SJCRH30 (cell line): ENCODE results near the gene MYBPHL. TPM values are rescaled to one million over a fixed set of nuclear protein-coding genes. Genes with fewer than 3 reads are reported as not detected.

ENCODE experiments used
- DNase-seq, 2 experiments: peaks; one replicate each; pipeline ENCODE4 v3.0.0-alpha.2; 2015 to 2020
- H3K27ac ChIP-seq: fragments of 250-450 bp; sonication (Bioruptor Pico); 2 replicates; pipeline ENCODE4 v1.5.1; 2020; ENCODE audit warnings: mild to moderate bottlenecking, moderate library complexity
- H3K27me3 ChIP-seq: fragments of 250-450 bp; sonication (Bioruptor Pico); 2 replicates; pipeline ENCODE4 v1.5.1; 2020; ENCODE audit warnings: mild to moderate bottlenecking, moderate library complexity
- H3K36me3 ChIP-seq: fragments of 250-450 bp; sonication (Bioruptor Pico); 2 replicates; pipeline ENCODE4 v1.5.1; 2020; ENCODE audit warnings: mild to moderate bottlenecking, moderate library complexity
- H3K4me1 ChIP-seq: fragments of 250-450 bp; sonication (Bioruptor Pico); 2 replicates; pipeline ENCODE4 v1.5.1; 2020; ENCODE audit warnings: mild to moderate bottlenecking, moderate library complexity
- H3K4me3 ChIP-seq: fragments of 250-450 bp; sonication (Bioruptor Pico); 2 replicates; pipeline ENCODE4 v1.5.1; 2020; ENCODE audit warnings: mild to moderate bottlenecking, moderate library complexity
- H3K9me3 ChIP-seq: fragments of 250-450 bp; sonication (Bioruptor Pico); replicated peaks from 2 replicates; pipeline ENCODE4 v1.5.1; 2020; ENCODE audit warnings: mild to moderate bottlenecking, moderate library complexity
- total RNA-seq: library from RNA; depleted of rRNA; stranded (reverse); fragments of >200 nt; shearing (Covaris generic); gene quantifications from 2 replicates; pipeline ENCODE4 v1.2.3, GENCODE V29; 2014

Gene MYBPHL
- total RNA-seq, 1 experiment from 2014 or later: 5.8 TPM

DNA sequence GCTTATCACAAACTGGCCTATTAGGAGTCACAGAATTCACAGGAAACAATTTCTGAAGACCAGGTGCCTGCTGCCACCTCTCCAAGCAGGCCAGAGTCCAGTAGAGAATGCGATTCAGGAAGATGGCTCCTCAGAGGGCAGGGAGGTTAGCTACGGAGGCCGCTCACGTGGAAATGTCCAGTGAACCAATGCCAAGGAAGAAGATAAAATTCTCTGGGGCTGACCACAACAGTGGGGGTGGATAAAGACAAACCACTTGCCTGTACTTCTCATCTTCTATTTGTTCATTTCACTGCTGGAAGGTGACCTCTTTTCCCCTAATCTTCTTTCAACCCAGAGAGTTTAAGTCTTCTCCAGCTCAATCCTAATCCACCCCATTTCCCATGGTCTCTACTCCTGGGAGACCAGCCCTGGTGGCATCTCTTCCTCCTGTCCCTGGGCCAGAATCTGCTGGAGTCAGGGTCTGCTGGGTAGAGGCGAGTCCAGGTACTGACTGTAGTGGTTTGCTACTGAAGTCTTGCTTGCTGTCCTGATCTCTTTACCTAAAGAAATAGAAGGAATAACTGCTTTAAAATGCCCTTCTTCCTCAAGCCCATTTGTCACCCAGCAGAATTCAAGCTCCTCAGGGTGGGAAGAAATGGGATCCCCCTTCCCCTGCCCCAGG lies 27.1 kb downstream of the MYBPHL start:
- Histone ChIP-seq H3K27me3 (no peaks in the 10 kb centered on the region), H3K9me3 (no peaks in the 10 kb centered on the region), H3K36me3 (peaks cover 10% of the 10 kb centered on the region; the same call in 1 of the 2 replicates), H3K4me3 (no peak overlapping the region), H3K4me1 (peaks cover 24% of the 10 kb centered on the region), H3K27ac (no peak overlapping the region)
- no peak for DNase-seq

DNA sequence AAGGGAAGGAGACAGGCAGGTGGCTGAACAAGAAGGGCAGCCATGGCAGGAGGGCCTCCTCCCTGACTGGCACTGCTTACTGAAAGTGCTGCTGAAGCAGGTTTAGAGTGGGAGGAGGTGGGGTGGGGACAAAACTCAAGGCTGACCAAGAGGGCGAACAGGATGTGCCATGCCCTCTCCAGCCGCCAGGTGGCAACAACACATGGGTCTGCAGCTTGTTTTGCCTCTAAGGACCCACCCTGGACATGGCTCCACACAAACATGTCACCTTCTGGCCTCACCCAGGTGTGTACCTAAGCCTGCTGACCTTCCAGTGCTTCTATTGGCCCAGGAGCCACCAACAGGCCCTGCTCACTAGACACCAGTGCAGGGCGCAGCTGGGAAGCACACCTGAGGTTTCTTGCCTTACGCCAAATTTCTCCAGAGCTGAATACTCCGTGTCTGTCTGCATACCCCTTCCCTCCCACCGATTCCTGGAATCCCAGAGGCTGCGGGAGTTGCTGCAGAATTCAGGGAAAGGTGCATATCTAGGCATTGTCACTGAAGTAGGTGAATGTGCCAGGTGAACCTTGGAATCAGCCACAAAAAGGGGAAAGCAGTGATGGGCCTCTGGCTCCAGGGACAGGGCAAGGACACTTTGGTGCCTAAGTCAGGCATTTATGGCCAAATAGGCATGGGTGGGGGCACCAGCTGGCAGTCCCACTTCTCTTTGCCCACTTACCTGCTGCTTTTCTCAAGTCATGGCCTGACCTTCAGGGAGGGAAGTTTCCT lies 29.2 kb downstream of the MYBPHL start:
- Histone ChIP-seq H3K27me3 (no peaks in the 10 kb centered on the region), H3K4me1 (peaks cover 37% of the 10 kb centered on the region), H3K36me3 (peaks cover 10% of the 10 kb centered on the region; the same call in 1 of the 2 replicates), H3K9me3 (no peaks in the 10 kb centered on the region), H3K27ac (no peak overlapping the region), H3K4me3 (no peak overlapping the region)
- peak; percentile 58 to 69 for DNase-seq

DNA sequence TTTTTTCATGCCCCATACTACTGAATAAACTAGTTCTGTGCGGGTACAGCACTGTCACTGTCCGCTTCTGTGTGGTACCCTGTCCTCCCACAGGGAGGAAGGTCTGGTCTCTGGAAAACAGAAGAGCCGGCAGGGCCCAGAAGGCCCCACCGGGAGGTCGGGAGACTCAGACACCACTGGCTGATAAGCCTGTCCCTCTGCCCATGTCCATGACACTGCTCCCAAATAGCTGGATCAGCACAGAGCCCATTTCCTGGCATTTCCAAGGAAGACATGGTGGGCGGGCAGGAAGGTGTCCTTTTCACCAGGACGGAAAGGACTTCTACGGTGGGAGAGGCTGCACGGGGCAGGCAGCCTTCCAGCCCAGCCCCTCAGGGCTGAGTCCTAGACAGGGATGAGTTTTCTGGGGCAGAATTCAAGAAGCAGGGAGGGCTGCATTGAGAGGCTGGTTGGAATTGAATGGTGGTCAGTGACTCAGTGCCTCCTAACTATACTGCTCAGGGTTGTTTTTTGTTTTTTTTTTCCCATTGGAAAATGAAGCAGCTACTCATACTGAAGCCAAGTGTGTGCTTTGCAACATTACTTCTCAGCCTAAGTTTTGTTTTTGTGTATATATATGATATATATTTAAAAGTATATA lies 31.0 kb downstream of the MYBPHL start:
- Histone ChIP-seq H3K9me3 (no peaks in the 10 kb centered on the region), H3K27me3 (no peaks in the 10 kb centered on the region), H3K27ac (peak overlapping the region; percentile 0; the same call in 1 of the 2 replicates), H3K4me1 (peaks cover 42% of the 10 kb centered on the region), H3K36me3 (peaks cover 7% of the 10 kb centered on the region; the same call in 1 of the 2 replicates), H3K4me3 (peak overlapping the region; percentile 39)
- peak; percentile 35 to 55 for DNase-seq

DNA sequence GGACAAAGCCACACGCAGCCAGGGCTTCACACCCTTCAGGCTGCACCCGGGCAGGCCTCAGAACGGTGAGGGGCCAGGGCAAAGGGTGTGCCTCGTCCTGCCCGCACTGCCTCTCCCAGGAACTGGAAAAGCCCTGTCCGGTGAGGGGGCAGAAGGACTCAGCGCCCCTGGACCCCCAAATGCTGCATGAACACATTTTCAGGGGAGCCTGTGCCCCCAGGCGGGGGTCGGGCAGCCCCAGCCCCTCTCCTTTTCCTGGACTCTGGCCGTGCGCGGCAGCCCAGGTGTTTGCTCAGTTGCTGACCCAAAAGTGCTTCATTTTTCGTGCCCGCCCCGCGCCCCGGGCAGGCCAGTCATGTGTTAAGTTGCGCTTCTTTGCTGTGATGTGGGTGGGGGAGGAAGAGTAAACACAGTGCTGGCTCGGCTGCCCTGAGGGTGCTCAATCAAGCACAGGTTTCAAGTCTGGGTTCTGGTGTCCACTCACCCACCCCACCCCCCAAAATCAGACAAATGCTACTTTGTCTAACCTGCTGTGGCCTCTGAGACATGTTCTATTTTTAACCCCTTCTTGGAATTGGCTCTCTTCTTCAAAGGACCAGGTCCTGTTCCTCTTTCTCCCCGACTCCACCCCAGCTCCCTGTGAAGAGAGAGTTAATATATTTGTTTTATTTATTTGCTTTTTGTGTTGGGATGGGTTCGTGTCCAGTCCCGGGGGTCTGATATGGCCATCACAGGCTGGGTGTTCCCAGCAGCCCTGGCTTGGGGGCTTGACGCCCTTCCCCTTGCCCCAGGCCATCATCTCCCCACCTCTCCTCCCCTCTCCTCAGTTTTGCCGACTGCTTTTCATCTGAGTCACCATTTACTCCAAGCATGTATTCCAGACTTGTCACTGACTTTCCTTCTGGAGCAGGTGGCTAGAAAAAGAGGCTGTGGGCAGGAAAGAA lies 32.0 kb downstream of the MYBPHL start:
- peak overlapping the region; percentile 5; the same call in 1 of the 2 replicates for H3K27ac ChIP-seq
- DNase-seq: peak; percentile 67 to 78

DNA sequence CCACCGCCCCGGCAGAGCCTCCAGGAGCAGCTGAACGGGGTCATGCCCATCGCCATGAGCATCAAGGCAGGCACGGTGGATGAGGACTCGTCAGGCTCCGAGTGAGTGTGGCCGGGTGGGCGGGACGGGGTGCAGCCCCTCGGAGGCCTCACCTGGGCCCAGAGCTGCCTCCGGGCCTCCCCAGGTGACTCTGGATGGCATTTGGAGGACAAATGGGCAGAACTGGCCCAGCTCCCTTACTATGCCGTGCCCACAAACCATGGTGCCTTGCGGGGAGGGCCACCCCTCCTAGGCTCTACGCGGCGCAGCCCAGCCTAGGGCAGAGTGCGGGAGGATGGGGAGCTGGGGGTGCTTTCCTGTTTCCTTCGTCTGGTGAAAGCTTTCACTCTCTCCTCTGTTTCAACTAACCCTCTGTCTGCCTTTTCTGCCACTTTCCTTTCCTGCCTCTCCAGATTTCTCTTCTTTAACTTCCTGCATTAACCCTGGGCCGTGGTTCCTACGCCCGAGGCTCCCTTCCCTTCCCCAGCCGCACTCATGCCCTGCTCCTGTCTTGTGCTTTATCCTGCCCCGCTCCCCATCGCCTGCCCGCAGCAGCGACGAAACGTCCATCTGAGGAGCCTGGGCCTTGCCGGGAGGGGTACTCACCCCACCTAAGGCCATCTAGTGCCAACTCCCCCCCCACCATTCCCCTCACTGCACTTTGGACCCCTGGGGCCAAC lies 33.1 kb downstream of the MYBPHL start:
- H3K9me3 ChIP-seq: no peaks in the 10 kb centered on the region
- no peak overlapping the region; the same call in 1 of the 2 replicates for H3K4me3 ChIP-seq
- no peak for DNase-seq
- H3K36me3 ChIP-seq: peaks cover 7% of the 10 kb centered on the region; the same call in 1 of the 2 replicates
- H3K4me1 ChIP-seq: peaks cover 50% of the 10 kb centered on the region
- no peaks in the 10 kb centered on the region for H3K27me3 ChIP-seq
- no peak overlapping the region for H3K27ac ChIP-seq

More for the DNA sequence above, 32.0 kb downstream of the MYBPHL start:
- peaks cover 7% of the 10 kb centered on the region; the same call in 1 of the 2 replicates for H3K36me3 ChIP-seq
- H3K9me3 ChIP-seq: no peaks in the 10 kb centered on the region
- H3K4me3 ChIP-seq: peak overlapping the region; percentile 39
- H3K4me1 ChIP-seq: peaks cover 45% of the 10 kb centered on the region
- H3K27me3 ChIP-seq: no peaks in the 10 kb centered on the region

DNA sequence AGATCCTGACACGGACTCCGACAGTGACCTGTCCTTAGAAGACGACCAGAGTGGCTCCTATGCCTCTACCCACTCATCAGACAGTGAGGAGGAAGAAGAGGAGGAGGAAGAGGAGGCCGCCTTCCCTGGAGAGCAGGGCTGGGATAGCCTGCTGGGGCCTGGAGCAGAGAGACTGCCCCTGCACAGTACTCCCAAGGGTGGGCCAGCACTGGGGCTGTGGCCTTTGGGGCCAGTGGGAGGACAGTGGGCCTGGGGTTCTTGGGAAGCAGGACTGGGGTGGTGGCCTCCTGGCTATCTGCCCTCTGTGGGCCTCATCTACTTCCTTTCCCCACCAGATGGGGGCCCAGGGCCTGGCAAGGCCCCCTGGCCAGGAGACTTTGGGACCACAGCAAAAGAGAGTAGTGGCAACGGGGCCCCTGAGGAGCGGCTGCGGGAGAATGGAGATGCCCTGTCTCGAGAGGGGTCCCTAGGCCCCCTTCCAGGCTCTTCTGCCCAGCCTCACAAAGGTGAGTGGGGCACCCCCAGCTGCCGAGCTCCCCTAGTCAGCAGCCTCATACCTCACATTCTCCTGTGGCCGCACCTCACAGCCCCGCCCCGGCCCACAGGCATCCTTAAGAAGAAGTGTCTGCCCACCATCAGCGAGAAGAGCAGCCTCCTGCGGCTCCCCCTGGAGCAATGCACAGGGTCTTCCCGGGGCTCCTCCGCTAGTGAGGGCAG lies 33.8 kb downstream of the MYBPHL start:
- Histone ChIP-seq H3K27ac (no peak overlapping the region), H3K27me3 (no peaks in the 10 kb centered on the region), H3K9me3 (no peaks in the 10 kb centered on the region), H3K4me1 (peaks cover 50% of the 10 kb centered on the region), H3K36me3 (no peaks in the 10 kb centered on the region), H3K4me3 (no peak overlapping the region)
- DNase-seq: no peak

DNA sequence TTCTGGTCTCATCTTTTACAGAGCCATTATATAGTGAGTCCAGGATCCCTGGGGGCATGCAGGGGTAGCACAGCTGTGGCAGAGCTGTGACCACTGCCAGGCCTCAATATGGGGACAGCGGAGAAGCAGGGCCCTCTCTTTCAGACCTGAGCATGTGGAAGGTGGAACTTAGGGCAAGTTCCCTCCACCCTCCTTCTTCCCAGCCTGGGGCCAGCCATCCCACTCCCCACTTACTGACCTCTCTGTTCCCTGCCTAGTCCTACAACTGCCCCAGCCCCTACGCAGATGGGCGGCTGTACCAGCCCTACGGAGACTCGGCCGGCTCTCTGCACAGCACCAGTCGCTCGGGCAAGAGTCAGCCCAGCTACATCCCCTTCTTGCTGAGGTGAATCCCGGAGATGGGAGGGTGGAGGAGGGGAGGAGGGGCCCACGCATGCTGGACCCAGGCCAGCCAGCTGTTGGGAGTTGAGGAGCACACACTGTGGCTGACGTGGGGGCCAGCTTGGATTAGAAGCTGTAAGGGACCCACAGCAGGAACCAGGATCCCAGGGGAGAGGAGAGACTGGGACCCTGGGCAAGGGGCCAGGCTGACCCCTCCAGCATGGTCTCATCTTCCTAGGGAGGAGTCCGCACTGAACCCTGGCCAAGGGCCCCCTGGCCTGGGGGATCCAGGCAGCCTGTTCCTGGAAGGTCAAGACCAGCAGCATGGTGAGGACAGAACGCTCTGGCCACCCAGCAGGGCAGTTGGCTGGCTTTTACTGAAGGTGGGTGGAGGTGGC lies 34.6 kb downstream of the MYBPHL start:
- H3K27ac ChIP-seq: no peak overlapping the region
- H3K9me3 ChIP-seq: no peaks in the 10 kb centered on the region
- DNase-seq: peak; percentile 76 to 86
- peaks cover 50% of the 10 kb centered on the region for H3K4me1 ChIP-seq
- no peaks in the 10 kb centered on the region for H3K27me3 ChIP-seq
- no peak overlapping the region for H3K4me3 ChIP-seq
- H3K36me3 ChIP-seq: no peaks in the 10 kb centered on the region

DNA sequence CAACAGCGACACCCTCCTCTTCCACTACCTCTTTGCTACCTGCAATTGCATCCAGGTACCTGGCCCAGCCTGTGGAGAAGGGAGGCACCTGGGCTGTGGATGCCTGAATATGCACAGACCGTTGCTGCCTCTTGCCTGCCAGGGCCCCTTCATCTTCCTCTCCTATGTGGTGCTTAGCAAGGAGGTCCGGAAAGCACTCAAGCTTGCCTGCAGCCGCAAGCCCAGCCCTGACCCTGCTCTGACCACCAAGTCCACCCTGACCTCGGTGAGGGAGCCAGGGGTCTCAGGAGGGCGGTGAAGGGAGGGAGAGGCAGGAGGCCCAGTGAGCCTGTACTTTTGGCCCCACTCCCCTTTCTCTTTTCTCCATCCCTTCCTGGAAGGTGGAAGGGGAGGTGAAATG lies 35.4 kb downstream of the MYBPHL start:
- Histone ChIP-seq H3K27ac (no peak overlapping the region), H3K4me1 (peaks cover 50% of the 10 kb centered on the region), H3K27me3 (no peaks in the 10 kb centered on the region), H3K36me3 (no peaks in the 10 kb centered on the region), H3K4me3 (no peak overlapping the region), H3K9me3 (no peaks in the 10 kb centered on the region)
- DNase-seq: no peak

DNA sequence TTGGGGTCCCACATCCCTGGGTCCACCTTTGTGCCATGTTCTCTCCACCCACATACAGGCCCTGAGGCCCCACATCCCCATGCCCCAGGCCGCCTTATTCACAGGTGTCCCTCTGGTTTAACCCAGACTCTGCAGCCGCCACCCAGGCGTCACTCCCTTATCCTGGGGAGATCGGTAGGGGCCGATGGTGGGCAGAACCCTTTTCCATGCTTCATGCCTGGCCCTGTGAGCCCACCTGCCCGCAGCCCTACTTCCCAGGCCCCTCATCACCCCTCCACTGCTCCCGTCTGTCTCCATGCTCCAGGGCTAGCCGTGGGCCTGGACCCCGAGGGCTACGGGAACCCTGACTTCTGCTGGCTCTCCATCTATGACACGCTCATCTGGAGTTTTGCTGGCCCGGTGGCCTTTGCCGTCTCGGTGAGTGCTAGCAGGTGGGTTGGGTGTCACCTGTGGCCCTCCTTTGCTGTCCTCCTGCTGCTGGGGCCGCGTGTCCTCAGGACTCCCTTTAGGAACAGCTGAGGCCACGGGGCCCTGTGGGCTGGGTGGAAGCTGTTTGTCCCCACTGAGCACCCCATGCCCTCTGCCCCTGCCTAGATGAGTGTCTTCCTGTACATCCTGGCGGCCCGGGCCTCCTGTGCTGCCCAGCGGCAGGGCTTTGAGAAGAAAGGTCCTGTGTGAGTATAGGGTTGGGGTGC lies 36.0 kb downstream of the MYBPHL start:
- H3K27ac ChIP-seq: no peak overlapping the region
- no peaks in the 10 kb centered on the region for H3K36me3 ChIP-seq
- peaks cover 43% of the 10 kb centered on the region for H3K4me1 ChIP-seq
- DNase-seq: no peak
- no peaks in the 10 kb centered on the region for H3K27me3 ChIP-seq
- H3K9me3 ChIP-seq: no peaks in the 10 kb centered on the region
- H3K4me3 ChIP-seq: no peak overlapping the region

DNA sequence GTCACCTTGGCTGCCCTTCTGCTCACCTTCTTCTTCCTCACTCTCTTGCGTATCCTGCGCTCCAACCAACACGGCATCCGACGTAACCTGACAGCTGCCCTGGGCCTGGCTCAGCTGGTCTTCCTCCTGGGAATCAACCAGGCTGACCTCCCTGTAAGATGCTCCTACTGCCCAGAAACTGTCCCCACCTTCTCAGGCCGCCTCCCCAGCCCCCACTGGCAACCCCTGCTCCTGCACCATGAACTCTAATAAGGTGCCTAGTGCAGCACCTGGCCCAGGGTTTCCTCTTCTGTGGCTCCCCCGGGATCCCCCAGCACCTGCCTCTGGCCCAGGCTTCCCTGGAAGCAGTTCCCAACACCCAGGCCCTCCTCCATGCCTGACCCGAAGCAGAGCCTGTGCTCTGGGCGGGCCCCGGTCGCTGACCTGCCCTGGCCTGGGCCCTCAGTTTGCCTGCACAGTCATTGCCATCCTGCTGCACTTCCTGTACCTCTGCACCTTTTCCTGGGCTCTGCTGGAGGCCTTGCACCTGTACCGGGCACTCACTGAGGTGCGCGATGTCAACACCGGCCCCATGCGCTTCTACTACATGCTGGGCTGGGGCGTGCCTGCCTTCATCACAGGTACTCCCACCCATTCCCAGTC lies 36.7 kb downstream of the MYBPHL start:
- peak in 1 of 2 experiments; percentile 26 for DNase-seq

DNA sequence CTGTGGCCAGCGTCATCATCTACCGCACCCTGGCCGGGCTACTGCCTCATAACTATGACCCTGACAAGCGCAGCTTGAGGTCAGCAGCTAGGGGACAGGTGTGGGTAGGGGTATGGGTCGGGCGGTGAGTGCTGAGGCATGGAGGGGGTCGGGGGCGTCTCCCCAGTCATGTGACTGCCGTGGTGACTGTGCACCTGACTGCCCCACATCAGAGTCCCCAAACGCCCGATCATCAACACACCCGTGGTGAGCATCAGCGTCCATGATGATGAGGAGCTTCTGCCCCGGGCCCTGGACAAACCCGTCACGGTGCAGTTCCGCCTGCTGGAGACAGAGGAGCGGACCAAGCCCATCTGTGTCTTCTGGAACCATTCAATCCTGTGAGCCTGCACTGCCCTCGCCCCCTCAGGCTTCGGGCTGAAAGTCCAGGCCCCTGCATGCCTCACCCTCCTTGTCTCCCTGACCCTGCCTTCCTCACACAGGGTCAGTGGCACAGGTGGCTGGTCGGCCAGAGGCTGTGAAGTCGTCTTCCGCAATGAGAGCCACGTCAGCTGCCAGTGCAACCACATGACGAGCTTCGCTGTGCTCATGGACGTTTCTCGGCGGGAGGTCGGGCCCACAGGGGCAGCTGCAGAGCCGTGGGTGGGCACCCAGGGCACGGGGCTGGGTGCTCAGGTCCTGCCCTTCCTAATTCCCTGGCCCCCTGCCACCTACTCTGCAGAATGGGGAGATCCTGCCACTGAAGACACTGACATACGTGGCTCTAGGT lies 37.4 kb downstream of the MYBPHL start:
- DNase-seq: peak; percentile 51 to 63
- H3K27me3 ChIP-seq: no peaks in the 10 kb centered on the region
- H3K27ac ChIP-seq: no peak overlapping the region
- no peak overlapping the region for H3K4me3 ChIP-seq
- no peaks in the 10 kb centered on the region for H3K36me3 ChIP-seq
- peaks cover 31% of the 10 kb centered on the region for H3K4me1 ChIP-seq
- no peaks in the 10 kb centered on the region for H3K9me3 ChIP-seq

More for the DNA sequence above, 36.7 kb downstream of the MYBPHL start:
- no peak overlapping the region for H3K4me3 ChIP-seq
- no peaks in the 10 kb centered on the region for H3K9me3 ChIP-seq
- H3K4me1 ChIP-seq: peaks cover 36% of the 10 kb centered on the region
- H3K36me3 ChIP-seq: no peaks in the 10 kb centered on the region
- no peak overlapping the region for H3K27ac ChIP-seq
- H3K27me3 ChIP-seq: no peaks in the 10 kb centered on the region
